HCT116 (cell line): ENCODE results near the gene ACTN3. TPM values are rescaled to one million over a fixed set of nuclear protein-coding genes. Genes with fewer than 3 reads are reported as not detected.

ENCODE experiments used
- ATAC-seq: fragments of 200-7000 bp; cut with Tn5 transposase; 2 replicates; pipeline ENCODE4 v1.9.1; 2020; ENCODE audit warnings: mild to moderate bottlenecking, moderate library complexity
- BruUV-seq: library from RNA; stranded (reverse); fragments of 400-500 nt; replicated peaks from 2 replicates; lab custom pipeline; 2021; lab: Mats Ljungman, UMichigan
- CTCF ChIA-PET: fragments of 300-600 bp; sonication (Branson Sonifier 250); formaldehyde crosslinking; loops from one replicate; lab custom pipeline; 2021; ENCODE audit warnings: antibody characterized with exemption; lab: Charles Lee
- POLR2A ChIA-PET: fragments of 300-600, 350-600 bp; sonication (Branson Sonifier 250); formaldehyde crosslinking; loops from one replicate; lab custom pipeline; 2021; ENCODE audit warnings: antibody characterized with exemption; lab: Charles Lee
- RAD21 ChIA-PET, 2 experiments: fragments of 300-600 bp; sonication (Branson Sonifier 250); formaldehyde crosslinking; loops; one replicate each; lab custom pipeline; 2023; ENCODE audit warnings: low total read pairs in 2 of 2; ENCODE audit not compliant: uncharacterized antibody in 2 of 2, unreplicated experiment in 2 of 2, low non-redundant PET in 1 of 2; lab: Charles Lee
- DNase-seq: peaks from one replicate; pipeline ENCODE4 v3.0.0-alpha.2; 2010; ENCODE audit warnings: low read depth, low spot score
- H2AFZ ChIP-seq: fragments of 200-600 bp; shearing (Covaris generic), sonication (generic); 2 replicates; pipeline ENCODE4 v1.6.1; 2017; ENCODE audit warnings: low read depth, mixed run types, mixed read lengths, antibody characterized with exemption, low read length; ENCODE audit not compliant: poor library complexity, severe bottlenecking
- H3K27ac ChIP-seq: 2 replicates; pipeline ENCODE4 v1.5.1; 2012; ENCODE audit warnings: low read depth, low read length
- H3K27me3 ChIP-seq: fragments of 200-600 bp; sonication (generic); 2 replicates; pipeline ENCODE4 v1.6.1; 2016; ENCODE audit warnings: mixed run types, low read length, mixed read lengths; ENCODE audit not compliant: insufficient read depth
- H3K36me3 ChIP-seq, 2 experiments: fragments of 200-500 bp in 1 of 2; fragments of 200-600 bp in 1 of 2; sonication (Bioruptor generic) in 1 of 2; sonication (generic) in 1 of 2; 2 replicates each; pipeline versions ENCODE4 v1.5.1 to v1.6.1; 2014 to 2016; ENCODE audit warnings: low read length in 2 of 2, inconsistent platforms in 1 of 2, mixed read lengths in 1 of 2, mixed run types in 1 of 2; ENCODE audit not compliant: insufficient read depth in 2 of 2, control insufficient read depth in 1 of 2
- H3K4me1 ChIP-seq, 2 experiments: fragments of 200-600 bp in 1 of 2; sonication (generic) in 1 of 2; 2 replicates each; pipeline versions ENCODE4 v1.5.1 to v1.6.1; 2012 to 2017; ENCODE audit warnings: low read length in 2 of 2, inconsistent platforms in 1 of 2, mild to moderate bottlenecking in 1 of 2, mixed read lengths in 1 of 2, mixed run types in 1 of 2, moderate library complexity in 1 of 2; ENCODE audit not compliant: insufficient read depth in 2 of 2, control insufficient read depth in 1 of 2
- H3K4me2 ChIP-seq: fragments of 200-600 bp; sonication (generic); 2 replicates; pipeline ENCODE4 v1.6.1; 2017; ENCODE audit warnings: mixed run types, low read length, mixed read lengths
- H3K4me3 ChIP-seq, 2 experiments: fragments of 200-600 bp in 1 of 2; sonication (generic) in 1 of 2; replicated peaks in 1 of 2; 2 replicates each; pipeline ENCODE4 v1.5.1; 2011 to 2016; ENCODE audit warnings: low read length in 2 of 2, control low read depth in 1 of 2, low read depth in 1 of 2, mild to moderate bottlenecking in 1 of 2, mixed read lengths in 1 of 2, mixed run types in 1 of 2
- H3K79me2 ChIP-seq: fragments of 200-600 bp; sonication (generic); 2 replicates; pipeline ENCODE4 v1.6.1; 2017; ENCODE audit warnings: mild to moderate bottlenecking, mixed run types, low read length, moderate library complexity, mixed read lengths; ENCODE audit not compliant: insufficient read depth
- H3K9ac ChIP-seq: fragments of 200-600 bp; sonication (generic); 2 replicates; pipeline ENCODE4 v1.6.1; 2016; ENCODE audit warnings: low read length, mixed read lengths
- H3K9me2 ChIP-seq: fragments of 200-600 bp; sonication (generic), shearing (Covaris generic); 2 replicates; pipeline ENCODE4 v1.6.1; 2017; ENCODE audit warnings: mixed run types, mild to moderate bottlenecking, moderate library complexity; ENCODE audit not compliant: insufficient read depth
- H3K9me3 ChIP-seq, 2 experiments: fragments of 200-500 bp in 1 of 2; fragments of 200-600 bp in 1 of 2; sonication (Bioruptor generic) in 1 of 2; sonication (generic) in 1 of 2; 2 replicates each; pipeline ENCODE4 v1.6.1; 2014 to 2017; ENCODE audit warnings: low read length in 2 of 2, mixed read lengths in 2 of 2, inconsistent platforms in 1 of 2, low read depth in 1 of 2, mild to moderate bottlenecking in 1 of 2, mixed run types in 1 of 2, moderate library complexity in 1 of 2; ENCODE audit not compliant: control insufficient read depth in 1 of 2, insufficient read depth in 1 of 2
- H4K20me1 ChIP-seq: fragments of 200-600 bp; sonication (generic), shearing (Covaris generic); 2 replicates; pipeline ENCODE4 v1.6.1; 2017; ENCODE audit warnings: mixed run types, mild to moderate bottlenecking, moderate library complexity; ENCODE audit not compliant: insufficient read depth
- ATF3 ChIP-seq: IDR thresholded peaks from 2 replicates; pipeline ENCODE4 v1.6.1; 2012
- CBX3 ChIP-seq: IDR thresholded peaks from 2 replicates; pipeline ENCODE4 v1.6.1; 2012; ENCODE audit warnings: low read depth
- CTCF ChIP-seq, 3 experiments: fragments of 200-600 bp in 1 of 3; sonication (generic) in 1 of 3; IDR thresholded peaks in 2 of 3; conservative IDR thresholded peaks in 1 of 3; 2 replicates each; pipeline ENCODE4 v1.5.1; 2012 to 2017; ENCODE audit warnings: low read depth in 2 of 3, low read length in 2 of 3, antibody characterized with exemption in 1 of 3, borderline replicate concordance in 1 of 3, control low read depth in 1 of 3, mild to moderate bottlenecking in 1 of 3, mixed read lengths in 1 of 3, mixed run types in 1 of 3, moderate library complexity in 1 of 3; ENCODE audit not compliant: insufficient read depth in 1 of 3
- ELF1 ChIP-seq: IDR thresholded peaks from 2 replicates; pipeline ENCODE4 v1.6.1; 2012; ENCODE audit warnings: low read depth, borderline replicate concordance
- EZH2 ChIP-seq: fragments of 200-600 bp; sonication (generic); IDR thresholded peaks from 2 replicates; pipeline ENCODE4 v1.6.1; 2017; ENCODE audit warnings: antibody characterized with exemption, mixed run types
- EZH2phosphoT487 ChIP-seq: fragments of 200-600 bp; IDR thresholded peaks from 2 replicates; pipeline ENCODE4 v1.6.1; 2018; ENCODE audit warnings: antibody characterized with exemption, borderline replicate concordance
- FOSL1 ChIP-seq: IDR thresholded peaks from 2 replicates; pipeline ENCODE4 v1.6.1; 2012; ENCODE audit warnings: low read depth
- JUND ChIP-seq: IDR thresholded peaks from 2 replicates; pipeline ENCODE4 v1.6.1; 2012
- MAX ChIP-seq: IDR thresholded peaks from 2 replicates; pipeline ENCODE4 v1.6.1; 2012
- POLR2A ChIP-seq: IDR thresholded peaks from 2 replicates; pipeline ENCODE4 v1.7.0; 2011; ENCODE audit warnings: borderline replicate concordance; ENCODE audit not compliant: insufficient read depth, insufficient read length; ENCODE audit errors: extremely low read depth
- POLR2AphosphoS5 ChIP-seq: IDR thresholded peaks from 2 replicates; pipeline ENCODE4 v1.6.1; 2011; ENCODE audit warnings: mild to moderate bottlenecking, low read depth, low read length, moderate library complexity
- RAD21 ChIP-seq: IDR thresholded peaks from 2 replicates; pipeline ENCODE4 v1.6.1; 2012; ENCODE audit warnings: low read depth, mild to moderate bottlenecking
- REST ChIP-seq: IDR thresholded peaks from 2 replicates; pipeline ENCODE4 v1.6.1; 2012; ENCODE audit warnings: low read depth
- SIN3A ChIP-seq: IDR thresholded peaks from 2 replicates; pipeline ENCODE4 v1.6.1; 2012; ENCODE audit warnings: low read depth
- SP1 ChIP-seq: IDR thresholded peaks from 2 replicates; pipeline ENCODE4 v1.6.1; 2012; ENCODE audit warnings: low read depth
- YY1 ChIP-seq: IDR thresholded peaks from 2 replicates; pipeline ENCODE4 v1.6.1; 2011; ENCODE audit warnings: low read length, low read depth, moderate library complexity, mild to moderate bottlenecking; ENCODE audit not compliant: insufficient replicate concordance; ENCODE audit errors: extremely low read depth
- ZBTB33 ChIP-seq: IDR thresholded peaks from 2 replicates; pipeline ENCODE4 v1.6.1; 2011; ENCODE audit warnings: mild to moderate bottlenecking, low read length, moderate library complexity; ENCODE audit not compliant: insufficient replicate concordance; ENCODE audit errors: extremely low read depth
- intact Hi-C: fragments of 100-400 bp; cut with micrococcal nuclease; formaldehyde crosslinking; loops from 2 replicates; pipeline ENCODE4 v1.10.0; 2022
- total RNA-seq: library from RNA; stranded (reverse); gene quantifications from one replicate; pipeline ENCODE4 v1.2.1, GENCODE V29; 2021; ENCODE audit not compliant: unreplicated experiment

The ACTN3 gene
- total RNA-seq, 1 experiment from 2014 or later, result not detected

GRCh38 chr11:66548774-66549630, 2.3 kb downstream of the ACTN3 start:
- peaks cover 0 to 12% of the 10 kb centered on the region in 2 experiments; a peak in 2 of 4 replicates for H3K4me1 ChIP-seq
- RAD21 ChIA-PET, result interaction anchor here in 1 of 2 experiments (0.6 kb wide), 1 partner anchor 280 kb away, joined by 3 read pairs; no protein-coding TSS in a partner anchor
- no peaks in the 10 kb centered on the region for H3K9me3 ChIP-seq
- H3K4me2 ChIP-seq, result no peak overlapping the region
- POLR2A ChIA-PET, result interaction anchor here (1.1 kb wide), 1 partner anchor 13 kb away, joined by 3 read pairs; no protein-coding TSS in a partner anchor
- no peak for ATAC-seq
- no peak overlapping the region for H3K27ac ChIP-seq
- intact Hi-C loops, result no loop called here
- H4K20me1 ChIP-seq, result no peaks in the 10 kb centered on the region
- H3K9ac ChIP-seq, result no peak overlapping the region
- CTCF ChIA-PET, result no interaction called here
- H3K9me2 ChIP-seq, result no peaks in the 10 kb centered on the region
- BruUV-seq, result no TSS peak
- no peaks in the 10 kb centered on the region for H3K36me3 ChIP-seq
- H3K79me2 ChIP-seq, result no peaks in the 10 kb centered on the region
- H2AFZ ChIP-seq, result no peak overlapping the region
- no peak for DNase-seq
- H3K4me3 ChIP-seq, result no peak overlapping the region
- TF ChIP-seq SIN3A, result no peak
- no peak for TF ChIP-seq YY1
- no peak for TF ChIP-seq POLR2AphosphoS5
- no peak for TF ChIP-seq ATF3
- no peak for TF ChIP-seq CBX3
- no peak for TF ChIP-seq FOSL1
- TF ChIP-seq SP1, result no peak
- TF ChIP-seq EZH2phosphoT487, result no peak
- no peak for TF ChIP-seq ELF1
- TF ChIP-seq MAX, result no peak
- TF ChIP-seq CTCF (IDR thresholded peaks at IDR 0.05 in 2 of 3, conservative IDR thresholded peaks at IDR 0.05 in 1 of 3; ENCODE audit: borderline replicate concordance in 1 of 3, insufficient read depth in 1 of 3, low read depth in 2 of 3, low read length in 2 of 3), result no peak
- TF ChIP-seq EZH2, result no peak
- no peak for TF ChIP-seq POLR2A
- no peak for TF ChIP-seq JUND
- TF ChIP-seq ZBTB33, result no peak
- TF ChIP-seq REST, result no peak
- TF ChIP-seq RAD21, result no peak
- no peaks in the 10 kb centered on the region for H3K27me3 ChIP-seq
